Erythroblast (primary cell): Measurements from ENCODE around the gene SETBP1.

Source experiments
- DNase-seq, 2 experiments: peaks; one replicate each; lab custom pipeline; 2025; lab: John Stamatoyannopoulos, UW
- GATA1 ChIP-seq: IDR thresholded peaks from 2 replicates; pipeline ENCODE4 v1.6.1; 2011; ENCODE audit warnings: low read depth, mild to moderate bottlenecking, control low read depth, low read length, moderate library complexity
- POLR2A ChIP-seq: IDR thresholded peaks from 2 replicates; pipeline ENCODE4 v1.6.1; 2011; ENCODE audit warnings: mild to moderate bottlenecking, low read length

SETBP1 gene

GRCh38 chr18:44686156-44686555, 5.5 kb downstream of the SETBP1 start:
- TF ChIP-seq GATA1 (no peak), POLR2A (no peak)
- DNase-seq = no peak

- TF ChIP-seq POLR2A (no peak), GATA1 (no peak)
- DNase-seq = no peak
Observed at GRCh38 chr18:44687421-44687820, 6.7 kb downstream of the SETBP1 start.

DNA sequence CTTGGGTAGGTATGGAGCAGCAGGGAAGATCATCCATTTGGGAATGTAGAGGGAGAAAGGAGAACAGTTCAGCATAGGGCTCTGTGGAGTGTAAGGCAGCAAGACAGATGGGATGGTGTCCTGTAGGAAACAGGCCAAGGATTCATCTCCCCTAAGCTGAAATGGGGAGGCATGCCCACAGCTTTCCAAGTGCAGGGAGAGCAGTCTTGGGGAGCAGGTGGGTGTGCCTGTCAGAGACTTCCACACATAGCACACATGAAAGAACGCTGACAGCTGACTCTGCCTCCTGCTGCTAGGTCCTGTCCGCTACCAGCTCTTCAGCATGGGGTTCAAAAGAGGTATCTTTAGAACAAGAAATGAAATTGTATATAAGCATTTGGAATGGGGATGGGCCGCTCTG, 9.0 kb downstream of the SETBP1 start:
- TF ChIP-seq GATA1 = no peak
- no peak for TF ChIP-seq POLR2A
- DNase-seq = no peak

GRCh38 chr18:44691148-44691925, 10.6 kb downstream of the SETBP1 start:
- DNase-seq = no peak
- no peak for TF ChIP-seq GATA1
- no peak for TF ChIP-seq POLR2A

DNA sequence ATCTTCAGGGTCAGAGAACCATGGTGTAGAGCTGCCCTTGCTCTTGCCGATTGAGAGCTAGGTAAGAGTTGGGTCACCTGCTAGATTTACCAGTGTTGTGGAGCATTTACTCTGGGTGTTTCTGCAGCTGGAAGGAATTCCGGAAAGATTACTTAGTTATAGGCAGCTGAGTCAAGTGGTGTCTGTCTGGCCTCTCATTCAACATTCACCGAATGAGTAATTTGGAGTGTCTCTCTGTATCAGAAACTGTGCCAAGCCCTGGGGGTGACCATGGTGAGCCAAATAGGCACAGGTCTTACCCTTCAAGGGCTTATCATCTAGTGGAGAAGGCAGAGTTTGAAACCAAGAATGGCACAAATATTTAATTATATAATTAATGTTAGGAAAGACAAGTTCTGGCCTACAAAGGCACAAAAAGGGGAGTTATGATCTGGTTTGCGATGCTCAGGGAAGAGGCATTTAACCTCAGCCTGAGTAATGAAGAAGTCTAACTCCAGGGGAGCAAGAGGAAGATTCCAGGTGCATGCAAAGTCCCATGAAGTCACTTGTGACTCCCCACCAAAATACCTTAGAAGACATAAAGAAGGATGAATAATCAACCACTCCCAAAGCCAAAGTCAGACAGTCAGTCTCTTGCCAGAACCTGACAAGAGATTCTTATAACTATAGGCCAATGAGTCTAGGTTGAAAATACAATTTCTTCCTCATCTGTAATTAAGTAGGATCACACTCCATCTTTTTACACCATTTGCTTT, 12.5 kb downstream of the SETBP1 start:
- TF ChIP-seq POLR2A = no peak
- TF ChIP-seq GATA1 = no peak
- no peak for DNase-seq

DNA sequence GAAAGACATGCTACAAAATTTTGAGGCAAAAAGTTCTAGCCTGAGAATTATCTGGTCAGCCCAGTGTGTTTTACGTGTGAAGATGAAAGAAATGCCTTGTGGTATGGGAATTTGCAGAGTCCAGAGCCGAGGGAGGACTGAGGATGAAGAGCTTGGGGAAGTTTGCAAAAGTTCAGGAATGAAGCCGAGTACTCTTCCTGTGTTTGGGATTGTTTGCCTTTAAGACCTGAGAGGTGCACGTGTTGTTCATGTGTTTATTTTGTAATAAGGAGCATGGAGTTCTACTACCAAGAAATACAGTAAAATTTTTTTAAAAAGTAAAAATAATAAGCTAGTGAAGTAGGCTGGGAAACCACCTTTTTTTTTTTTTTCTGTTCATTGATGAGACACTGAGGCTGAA, 14.8 kb downstream of the SETBP1 start:
- no peak for DNase-seq
- no peak for TF ChIP-seq GATA1
- no peak for TF ChIP-seq POLR2A

- no peak for DNase-seq
Observed at GRCh38 chr18:44696892-44697291, 16.2 kb downstream of the SETBP1 start.

GRCh38 chr18:44697315-44697714, 16.6 kb downstream of the SETBP1 start:
- TF ChIP-seq GATA1 (no peak), POLR2A (no peak)
- DNase-seq = no peak

More at GRCh38 chr18:44696892-44697291, 16.2 kb downstream of the SETBP1 start:
- TF ChIP-seq POLR2A = no peak
- no peak for TF ChIP-seq GATA1

DNA sequence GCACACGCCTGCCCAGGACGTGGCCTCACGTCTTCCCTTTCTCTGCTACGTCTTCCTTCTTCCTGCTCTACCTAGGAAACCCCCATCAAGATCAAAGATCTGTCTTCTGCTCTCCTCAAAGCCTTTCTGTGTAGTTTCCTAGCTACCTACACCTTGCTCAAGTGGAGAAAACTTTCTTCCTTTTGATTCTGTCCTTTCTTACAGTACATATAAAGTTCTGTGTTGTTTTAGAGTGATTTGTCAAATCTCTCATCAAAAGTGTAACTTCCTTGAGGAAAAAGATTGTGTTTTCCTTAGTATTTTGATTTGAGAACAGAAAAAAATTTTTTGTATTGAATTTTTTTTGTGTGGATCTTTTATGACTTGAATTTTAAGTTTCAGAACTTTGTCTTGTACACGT, 17.8 kb downstream of the SETBP1 start:
- no peak for TF ChIP-seq GATA1
- no peak for TF ChIP-seq POLR2A
- DNase-seq = no peak

GRCh38 chr18:44699572-44700261, 19.0 kb downstream of the SETBP1 start:
- no peak for TF ChIP-seq GATA1
- no peak for TF ChIP-seq POLR2A
- DNase-seq = no peak

DNA sequence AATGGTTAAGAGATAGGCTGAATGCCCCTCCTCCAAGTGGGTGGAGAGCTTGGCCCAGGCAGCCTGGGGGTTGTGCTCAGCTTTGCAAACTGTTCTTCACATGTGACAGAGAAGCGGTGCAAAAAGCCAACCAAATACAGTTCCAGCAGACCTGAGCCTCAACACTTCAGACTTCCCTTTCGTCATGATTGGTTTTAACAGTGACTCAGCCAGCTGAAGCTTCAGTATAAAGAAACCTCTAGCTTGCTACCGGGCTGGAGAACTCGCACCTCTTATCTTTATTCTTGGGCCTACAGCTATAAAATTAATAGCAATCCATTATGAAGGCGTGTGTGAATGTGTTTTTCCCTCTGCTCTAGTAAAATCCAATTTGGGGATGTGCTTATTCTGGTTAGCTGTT, 20.0 kb downstream of the SETBP1 start:
- TF ChIP-seq POLR2A (no peak), GATA1 (no peak)
- DNase-seq = no peak

DNA sequence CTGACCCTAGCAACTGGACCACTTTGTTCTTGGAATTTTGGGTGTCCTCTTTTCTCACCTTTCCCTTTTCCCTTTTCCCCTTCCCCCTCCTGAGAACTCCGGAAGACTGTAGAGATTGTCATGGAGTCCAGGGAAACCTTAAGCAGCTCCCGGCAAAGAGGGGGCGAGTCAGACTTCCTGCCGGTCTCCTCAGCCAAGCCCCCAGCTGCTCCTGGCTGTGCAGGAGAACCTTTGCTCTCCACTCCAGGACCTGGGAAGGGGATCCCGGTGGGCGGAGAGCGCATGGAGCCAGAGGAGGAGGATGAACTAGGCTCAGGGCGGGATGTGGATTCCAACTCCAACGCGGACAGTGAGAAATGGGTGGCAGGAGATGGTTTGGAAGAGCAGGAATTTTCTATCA, 20.5 kb downstream of the SETBP1 start:
- no peak for DNase-seq
- no peak for TF ChIP-seq GATA1
- TF ChIP-seq POLR2A = no peak

DNA sequence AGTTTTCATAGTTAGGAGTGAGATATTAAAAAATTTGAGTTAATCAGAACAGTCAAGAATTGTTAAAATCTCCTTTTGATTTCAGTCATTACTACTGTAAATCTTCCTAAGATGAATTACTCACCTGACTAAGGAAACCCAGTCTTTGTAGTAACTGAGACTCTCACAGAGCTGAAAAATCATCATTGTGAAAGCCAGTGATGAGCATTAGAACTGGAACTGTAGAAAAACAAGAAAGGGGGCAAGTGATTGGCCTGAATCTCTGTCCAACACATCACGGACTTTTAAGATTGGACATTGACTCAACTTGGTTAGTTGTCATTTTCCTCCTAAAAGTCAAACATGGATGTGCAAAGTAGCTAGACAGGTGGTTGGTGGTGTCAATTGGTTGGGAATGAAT, 21.9 kb downstream of the SETBP1 start:
- no peak for DNase-seq
- TF ChIP-seq GATA1 (no peak), POLR2A (no peak)
